Endothelial cell of umbilical vein (primary cell): ENCODE data around the gene PFKFB3.

Source experiments
- EZH2 ChIP-seq: IDR thresholded peaks from 2 replicates; pipeline ENCODE4 v1.6.1; 2012; ENCODE audit warnings: borderline replicate concordance, low read depth, mild to moderate bottlenecking, moderate library complexity, low read length, inconsistent platforms; ENCODE audit not compliant: severe bottlenecking
- FOS ChIP-seq: IDR thresholded peaks from 2 replicates; pipeline ENCODE4 v1.6.1; 2011; ENCODE audit warnings: mild to moderate bottlenecking, low read length, moderate library complexity, borderline replicate concordance; ENCODE audit not compliant: insufficient read depth
- GATA2 ChIP-seq: IDR thresholded peaks from 2 replicates; pipeline ENCODE4 v1.7.0; 2011; ENCODE audit warnings: low read depth, mild to moderate bottlenecking, moderate library complexity, mixed read lengths, low read length; ENCODE audit not compliant: insufficient read length, insufficient read depth
- JUN ChIP-seq: IDR thresholded peaks from 2 replicates; pipeline ENCODE4 v1.6.1; 2011; ENCODE audit warnings: borderline replicate concordance, low read depth; ENCODE audit not compliant: insufficient read length, insufficient read depth
- MYC ChIP-seq: IDR thresholded peaks from one replicate; pipeline ENCODE4 v1.6.1; 2011; ENCODE audit warnings: mild to moderate bottlenecking, low read depth, low read length
- POLR2A ChIP-seq: IDR thresholded peaks from 2 replicates; pipeline ENCODE4 v1.6.1; 2012; ENCODE audit warnings: low read depth, mild to moderate bottlenecking, control low read depth, low read length
- POLR2AphosphoS5 ChIP-seq: IDR thresholded peaks from 2 replicates; pipeline ENCODE4 v1.6.1; 2012; ENCODE audit warnings: low read depth, mild to moderate bottlenecking, control low read depth, low read length, moderate library complexity; ENCODE audit not compliant: insufficient read depth
- TF ChIP-seq, protein P1 (sequence below), 2 donors: IDR thresholded peaks; 1 replicate in 1 of 2; 2 replicates in 1 of 2; pipeline ENCODE4 v1.5.1; 2011; ENCODE audit warnings: low read length in 2 of 2, mild to moderate bottlenecking in 2 of 2, moderate library complexity in 2 of 2, control low read depth in 1 of 2, inconsistent platforms in 1 of 2, low read depth in 1 of 2; ENCODE audit not compliant: insufficient read depth in 1 of 2; ENCODE audit errors: extremely low read depth in 1 of 2
- TF ChIP-seq, protein P2 (sequence below): IDR thresholded peaks from 2 replicates; pipeline ENCODE4 v1.6.1; 2011; ENCODE audit not compliant: insufficient read depth, insufficient read length

DNA sequence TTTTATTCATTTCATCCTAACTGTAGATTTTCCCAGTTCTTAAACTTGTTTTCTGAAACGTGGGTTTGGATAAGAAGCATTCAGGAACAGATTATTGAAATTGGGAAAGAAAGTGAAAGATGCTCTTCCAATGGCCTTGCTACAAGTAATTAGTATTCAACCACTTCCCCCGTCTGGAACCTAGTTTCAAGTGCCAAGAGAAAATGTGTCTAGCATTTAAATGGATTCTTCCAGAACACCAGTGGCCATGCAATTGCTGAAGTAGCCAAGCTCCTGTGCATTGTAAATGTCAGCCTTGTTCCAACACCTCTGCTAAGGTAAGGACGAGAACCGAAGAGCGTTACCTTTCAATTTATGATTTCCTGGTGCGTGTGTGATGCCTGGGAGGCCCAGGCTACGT lies 68.2 kb downstream of the PFKFB3 start:
- TF ChIP-seq POLR2A (no peak), POLR2AphosphoS5 (no peak), EZH2 (no peak), MYC (no peak), GATA2 (no peak), JUN (no peak), FOS (no peak)
- TF ChIP-seq, protein P1, sequence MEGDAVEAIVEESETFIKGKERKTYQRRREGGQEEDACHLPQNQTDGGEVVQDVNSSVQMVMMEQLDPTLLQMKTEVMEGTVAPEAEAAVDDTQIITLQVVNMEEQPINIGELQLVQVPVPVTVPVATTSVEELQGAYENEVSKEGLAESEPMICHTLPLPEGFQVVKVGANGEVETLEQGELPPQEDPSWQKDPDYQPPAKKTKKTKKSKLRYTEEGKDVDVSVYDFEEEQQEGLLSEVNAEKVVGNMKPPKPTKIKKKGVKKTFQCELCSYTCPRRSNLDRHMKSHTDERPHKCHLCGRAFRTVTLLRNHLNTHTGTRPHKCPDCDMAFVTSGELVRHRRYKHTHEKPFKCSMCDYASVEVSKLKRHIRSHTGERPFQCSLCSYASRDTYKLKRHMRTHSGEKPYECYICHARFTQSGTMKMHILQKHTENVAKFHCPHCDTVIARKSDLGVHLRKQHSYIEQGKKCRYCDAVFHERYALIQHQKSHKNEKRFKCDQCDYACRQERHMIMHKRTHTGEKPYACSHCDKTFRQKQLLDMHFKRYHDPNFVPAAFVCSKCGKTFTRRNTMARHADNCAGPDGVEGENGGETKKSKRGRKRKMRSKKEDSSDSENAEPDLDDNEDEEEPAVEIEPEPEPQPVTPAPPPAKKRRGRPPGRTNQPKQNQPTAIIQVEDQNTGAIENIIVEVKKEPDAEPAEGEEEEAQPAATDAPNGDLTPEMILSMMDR (IDR thresholded peaks at IDR 0.05; ENCODE audit: extremely low read depth in 1 of 2, insufficient read depth in 1 of 2, low read depth in 1 of 2, low read length in 2 of 2): no peak
- TF ChIP-seq, protein P2, sequence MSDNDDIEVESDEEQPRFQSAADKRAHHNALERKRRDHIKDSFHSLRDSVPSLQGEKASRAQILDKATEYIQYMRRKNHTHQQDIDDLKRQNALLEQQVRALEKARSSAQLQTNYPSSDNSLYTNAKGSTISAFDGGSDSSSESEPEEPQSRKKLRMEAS: no peak
